Type B pancreatic cell (in vitro differentiated cells): ENCODE results near the gene GSC. TPM values are rescaled to one million over a fixed set of nuclear protein-coding genes. Genes with fewer than 3 reads are reported as not detected.
A peak's percentile ranks its signal among the peaks of the same experiment; 100 is the strongest.

Experiments used
- DNase-seq: peaks from one replicate; pipeline ENCODE4 v3.0.0; 2021; ENCODE audit warnings: mixed read lengths; ENCODE audit not compliant: unreplicated experiment; ENCODE audit errors: extremely low spot score
- H3K27ac Mint-ChIP-seq: 2 replicates; pipeline ENCODE4 v1.8.0; 2021; ENCODE audit warnings: mild to moderate bottlenecking, mixed read lengths
- H3K27me3 Mint-ChIP-seq: 2 replicates; pipeline ENCODE4 v1.8.0; 2021; ENCODE audit warnings: mixed read lengths
- H3K36me3 Mint-ChIP-seq: 2 replicates; pipeline ENCODE4 v1.8.0; 2021; ENCODE audit warnings: mixed read lengths
- H3K4me1 Mint-ChIP-seq: one replicate; pipeline ENCODE4 v1.8.0; 2021; ENCODE audit warnings: mixed read lengths; ENCODE audit not compliant: unreplicated experiment
- H3K4me3 Mint-ChIP-seq: 2 replicates; pipeline ENCODE4 v1.8.0; 2021; ENCODE audit warnings: mild to moderate bottlenecking, mixed read lengths
- H3K9me3 Mint-ChIP-seq: 2 replicates; pipeline ENCODE4 v1.8.0; 2021; ENCODE audit warnings: mixed read lengths
- total RNA-seq: library from RNA; stranded (reverse); gene quantifications from 2 replicates; pipeline ENCODE4 v1.2.1, GENCODE V29; 2021; ENCODE audit warnings: low replicate concordance
- TF ChIP-seq, protein P1 (sequence below): fragments of 200-600 bp; sonication (generic); conservative IDR thresholded peaks from 2 replicates; pipeline ENCODE4 v1.5.0; 2021; ENCODE audit warnings: antibody characterized with exemption, mild to moderate bottlenecking

The GSC gene
- total RNA-seq, 1 donor from 2014 or later = 16.2 TPM

DNA sequence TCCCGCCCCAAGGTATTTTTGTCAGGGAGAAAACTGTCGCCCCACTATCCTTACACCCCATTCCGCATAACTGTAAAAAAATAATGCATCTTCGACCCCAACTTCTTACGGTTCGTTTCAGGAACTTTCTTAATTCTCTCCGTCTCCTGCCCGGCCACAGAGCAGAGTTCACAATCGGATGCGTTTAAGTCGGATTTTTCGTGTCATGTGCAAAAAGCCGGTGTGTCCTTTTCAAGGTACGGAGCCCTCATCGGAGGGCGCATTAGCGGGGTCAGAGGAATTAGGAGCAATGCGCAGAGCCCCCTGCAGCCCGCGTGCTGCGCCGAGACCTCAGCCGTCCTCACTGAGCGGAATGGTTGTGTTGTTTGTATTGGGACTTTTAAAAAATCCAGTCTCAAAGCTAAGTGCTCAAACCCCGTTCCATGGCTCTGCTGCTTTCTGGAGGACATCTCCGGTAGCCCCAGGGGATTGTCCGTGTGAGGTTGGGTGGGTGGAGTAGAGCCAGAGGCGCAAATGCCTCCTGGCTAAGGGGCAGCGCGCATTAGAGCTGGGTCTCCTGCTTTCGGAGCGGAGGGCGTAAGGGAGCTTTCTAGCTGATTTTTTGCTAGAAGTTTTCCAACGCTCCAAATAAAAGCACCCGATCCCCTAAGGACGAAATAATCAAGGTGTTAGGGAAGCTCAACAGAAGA is 3.9 kb upstream of the GSC start:
- peaks cover 96% of the 10 kb centered on the region for H3K27me3 Mint-ChIP-seq
- H3K27ac Mint-ChIP-seq = no peak overlapping the region
- no peak for DNase-seq
- TF ChIP-seq, protein P1, sequence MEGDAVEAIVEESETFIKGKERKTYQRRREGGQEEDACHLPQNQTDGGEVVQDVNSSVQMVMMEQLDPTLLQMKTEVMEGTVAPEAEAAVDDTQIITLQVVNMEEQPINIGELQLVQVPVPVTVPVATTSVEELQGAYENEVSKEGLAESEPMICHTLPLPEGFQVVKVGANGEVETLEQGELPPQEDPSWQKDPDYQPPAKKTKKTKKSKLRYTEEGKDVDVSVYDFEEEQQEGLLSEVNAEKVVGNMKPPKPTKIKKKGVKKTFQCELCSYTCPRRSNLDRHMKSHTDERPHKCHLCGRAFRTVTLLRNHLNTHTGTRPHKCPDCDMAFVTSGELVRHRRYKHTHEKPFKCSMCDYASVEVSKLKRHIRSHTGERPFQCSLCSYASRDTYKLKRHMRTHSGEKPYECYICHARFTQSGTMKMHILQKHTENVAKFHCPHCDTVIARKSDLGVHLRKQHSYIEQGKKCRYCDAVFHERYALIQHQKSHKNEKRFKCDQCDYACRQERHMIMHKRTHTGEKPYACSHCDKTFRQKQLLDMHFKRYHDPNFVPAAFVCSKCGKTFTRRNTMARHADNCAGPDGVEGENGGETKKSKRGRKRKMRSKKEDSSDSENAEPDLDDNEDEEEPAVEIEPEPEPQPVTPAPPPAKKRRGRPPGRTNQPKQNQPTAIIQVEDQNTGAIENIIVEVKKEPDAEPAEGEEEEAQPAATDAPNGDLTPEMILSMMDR = no peak
- peak overlapping the region; percentile 75 for H3K4me3 Mint-ChIP-seq
- no peaks in the 10 kb centered on the region for H3K36me3 Mint-ChIP-seq
- no peaks in the 10 kb centered on the region for H3K9me3 Mint-ChIP-seq
- peaks cover 29% of the 10 kb centered on the region for H3K4me1 Mint-ChIP-seq

DNA sequence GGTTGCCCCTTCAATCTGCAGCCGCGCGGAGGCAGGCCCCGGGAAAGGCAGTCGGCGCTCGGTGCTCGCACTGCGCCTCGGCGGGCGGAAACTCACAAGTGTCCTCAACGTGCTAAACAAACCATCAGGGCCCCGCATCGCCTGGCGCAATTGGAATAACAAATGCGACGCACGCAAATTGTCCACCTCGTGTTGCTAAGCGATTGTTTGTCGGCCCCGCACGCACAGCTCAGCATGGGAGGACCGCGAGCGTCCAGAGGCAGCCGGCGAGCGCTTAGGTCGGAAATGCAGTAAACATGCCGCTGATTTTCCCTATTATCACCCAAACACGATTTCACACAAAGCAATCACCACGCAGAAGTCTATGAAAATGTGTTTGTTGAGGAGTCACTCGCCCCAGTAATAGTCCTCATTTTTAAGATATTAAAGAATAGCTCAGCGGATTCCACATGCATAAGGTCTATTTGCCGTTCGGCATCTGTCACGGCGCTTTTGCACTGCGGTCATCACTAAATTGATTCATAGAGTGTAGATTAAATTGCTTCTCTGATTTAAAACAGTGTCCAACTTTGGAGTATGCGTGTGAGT is 3.2 kb upstream of the GSC start:
- Mint-ChIP-seq H3K36me3 (no peaks in the 10 kb centered on the region), H3K27me3 (peaks cover 96% of the 10 kb centered on the region), H3K4me1 (peaks cover 29% of the 10 kb centered on the region), H3K9me3 (no peaks in the 10 kb centered on the region), H3K27ac (no peak overlapping the region), H3K4me3 (peak overlapping the region; percentile 75)
- TF ChIP-seq, protein P1 = no peak
- DNase-seq = no peak

DNA sequence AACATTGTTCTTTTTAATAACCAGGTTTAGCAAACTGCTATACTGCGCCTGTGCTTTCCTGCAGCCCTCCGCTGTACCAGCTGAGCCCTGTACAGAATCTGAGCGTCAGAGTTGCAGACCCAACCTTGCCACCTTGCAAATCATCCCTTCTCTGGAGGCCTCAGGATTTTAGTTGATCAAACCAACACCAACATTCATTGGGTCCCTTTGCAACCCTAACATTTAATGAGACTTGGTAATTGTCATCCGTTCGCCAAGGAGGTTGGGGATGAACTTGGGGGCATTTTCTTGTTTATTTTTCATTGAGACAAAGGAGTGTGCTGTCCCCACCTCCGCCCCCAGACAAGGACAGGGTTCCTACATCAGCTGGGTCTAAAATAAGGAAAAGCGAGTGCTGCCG is 2.6 kb upstream of the GSC start:
- peak overlapping the region; percentile 25 for H3K27ac Mint-ChIP-seq
- H3K36me3 Mint-ChIP-seq = no peaks in the 10 kb centered on the region
- peak overlapping the region; percentile 75 for H3K4me3 Mint-ChIP-seq
- TF ChIP-seq, protein P1 = no peak
- peaks cover 33% of the 10 kb centered on the region for H3K4me1 Mint-ChIP-seq
- peaks cover 96% of the 10 kb centered on the region for H3K27me3 Mint-ChIP-seq
- H3K9me3 Mint-ChIP-seq = no peaks in the 10 kb centered on the region
- no peak for DNase-seq

DNA sequence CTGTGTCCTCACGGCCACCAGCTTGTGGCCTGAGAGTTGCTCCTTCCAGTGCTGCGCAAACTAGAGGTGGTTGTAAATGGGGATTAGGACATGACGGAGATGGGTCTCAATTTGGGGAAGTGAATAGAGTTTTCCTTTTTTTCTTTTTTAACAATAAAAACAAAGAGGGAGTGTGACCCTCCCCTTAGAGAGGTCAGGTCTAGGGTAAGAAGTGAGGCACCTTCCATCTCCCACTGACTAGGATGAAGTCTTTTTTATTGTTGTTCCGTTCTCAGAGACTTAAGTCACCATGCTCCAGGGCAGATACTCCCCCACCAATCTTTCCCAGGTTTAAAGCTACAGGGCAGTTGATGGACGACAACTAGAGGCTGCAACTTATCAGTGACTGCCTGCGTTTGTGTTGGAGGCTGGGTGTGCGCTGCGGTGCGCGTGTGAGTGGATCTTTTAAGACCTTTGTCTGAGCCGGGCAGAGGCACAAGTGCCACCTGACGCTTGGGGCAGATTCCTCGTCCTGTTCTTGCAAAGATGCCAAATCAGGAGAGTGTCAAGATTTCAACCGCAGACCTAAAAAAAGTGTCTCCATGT is 2.1 kb upstream of the GSC start:
- Mint-ChIP-seq H3K27me3 (peaks cover 96% of the 10 kb centered on the region), H3K27ac (peak overlapping the region; percentile 25), H3K9me3 (no peaks in the 10 kb centered on the region), H3K4me3 (peak overlapping the region; percentile 75), H3K36me3 (peaks cover under 1% of the 10 kb centered on the region), H3K4me1 (peaks cover 33% of the 10 kb centered on the region)
- TF ChIP-seq, protein P1 = no peak
- no peak for DNase-seq

DNA sequence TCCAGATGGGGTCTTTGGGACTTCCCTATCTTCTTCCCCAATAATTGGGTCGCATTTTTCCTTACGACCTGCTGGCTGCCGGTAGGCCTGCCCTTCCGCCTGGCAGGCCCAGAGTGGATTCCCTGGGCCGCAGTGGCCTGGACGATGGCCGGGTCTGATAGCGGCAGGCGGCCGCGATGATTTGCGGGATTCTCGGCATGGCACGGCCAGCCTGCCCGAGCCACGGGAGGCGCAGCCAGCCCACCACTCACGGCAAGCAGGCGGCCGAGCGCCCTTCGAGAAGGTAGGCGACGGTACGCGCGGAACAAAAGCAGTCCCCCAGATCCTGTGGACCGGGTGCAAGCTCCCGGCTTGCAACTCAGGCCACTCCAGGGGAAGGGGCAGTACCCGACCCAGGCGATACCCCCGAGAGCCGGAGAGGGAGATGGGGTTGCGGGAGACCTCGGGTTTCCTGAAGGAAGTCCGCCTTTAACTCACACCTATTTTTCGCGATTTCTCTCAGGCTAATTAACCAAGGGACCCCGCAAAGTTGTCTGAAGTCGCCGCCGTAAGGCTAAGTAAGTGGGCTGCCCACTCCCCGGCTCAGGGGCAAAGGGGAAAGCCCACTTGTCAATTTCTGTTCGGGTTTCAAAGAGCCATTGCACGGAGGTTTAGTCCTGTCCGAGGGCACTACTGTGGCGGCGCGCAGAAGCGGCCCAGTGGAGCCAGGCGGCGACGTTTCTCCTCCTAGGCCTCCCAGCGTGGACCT is 1.4 kb upstream of the GSC start:
- TF ChIP-seq, protein P1 = no peak
- Mint-ChIP-seq H3K27ac (peak overlapping the region; percentile 25), H3K4me1 (peaks cover 33% of the 10 kb centered on the region), H3K4me3 (peak overlapping the region; percentile 82), H3K27me3 (peaks cover 96% of the 10 kb centered on the region), H3K9me3 (no peaks in the 10 kb centered on the region), H3K36me3 (peaks cover 3% of the 10 kb centered on the region)
- no peak for DNase-seq
